SK-N-SH treated with all-trans-retinoic acid at 6 μM for 48 hours (cell line): ENCODE results near the gene CERS5.

Source experiments
- ARNTL ChIP-seq: fragments of 450-650 bp; formaldehyde crosslinking; IDR thresholded peaks from 2 replicates; pipeline ENCODE4 v1.5.0; 2020; ENCODE audit warnings: low read depth, mild to moderate bottlenecking, moderate library complexity, borderline replicate concordance
- CREB5 ChIP-seq: fragments of 250-450 bp; sonication (Bioruptor Pico); IDR thresholded peaks from 2 replicates; pipeline ENCODE4 v1.5.1; 2020; ENCODE audit warnings: low read depth, mild to moderate bottlenecking, moderate library complexity
- CSDC2 ChIP-seq: fragments of 250-450 bp; sonication (Bioruptor Pico); IDR thresholded peaks from 2 replicates; pipeline ENCODE4 v1.5.0; 2020; ENCODE audit warnings: mild to moderate bottlenecking, moderate library complexity
- CSRNP3 ChIP-seq: fragments of 250-450 bp; sonication (Bioruptor Pico); IDR thresholded peaks from 2 replicates; pipeline ENCODE4 v1.5.1; 2021; ENCODE audit warnings: mild to moderate bottlenecking, moderate library complexity
- ESRRG ChIP-seq: fragments of 250-450 bp; sonication (Bioruptor Pico); IDR thresholded peaks from 2 replicates; pipeline ENCODE4 v1.6.1; 2021; ENCODE audit warnings: mild to moderate bottlenecking
- GLIS3 ChIP-seq: fragments of 250-450 bp; sonication (Bioruptor Pico); IDR thresholded peaks from 2 replicates; pipeline ENCODE4 v1.5.0; 2020; ENCODE audit warnings: mild to moderate bottlenecking, moderate library complexity
- ISL1 ChIP-seq: fragments of 250-450 bp; sonication (Bioruptor Pico); IDR thresholded peaks from 2 replicates; pipeline ENCODE4 v2.1.2; 2022; ENCODE audit warnings: mild to moderate bottlenecking, moderate library complexity
- OSR1 ChIP-seq: fragments of 250-450 bp; sonication (Bioruptor Pico); IDR thresholded peaks from 2 replicates; pipeline ENCODE4 v1.8.0; 2022; ENCODE audit warnings: moderate library complexity, mild to moderate bottlenecking, inconsistent platforms
- PATZ1 ChIP-seq: fragments of 250-450 bp; sonication (Bioruptor Pico); IDR thresholded peaks from 2 replicates; pipeline ENCODE4 v1.8.0; 2020; ENCODE audit warnings: mild to moderate bottlenecking, moderate library complexity, borderline replicate concordance
- RARB ChIP-seq: fragments of 250-450 bp; sonication (Bioruptor Pico); IDR thresholded peaks from 2 replicates; pipeline ENCODE4 v1.8.0; 2021; ENCODE audit warnings: mild to moderate bottlenecking, moderate library complexity
- ZC3H10 ChIP-seq: fragments of 250-450 bp; sonication (Bioruptor Pico); IDR thresholded peaks from 2 replicates; pipeline ENCODE4 v1.5.1; 2021; ENCODE audit warnings: mild to moderate bottlenecking, moderate library complexity
- ZFP3 ChIP-seq: fragments of 250-450 bp; sonication (Bioruptor Pico); IDR thresholded peaks from 2 replicates; pipeline ENCODE4 v1.5.0; 2020; ENCODE audit warnings: mild to moderate bottlenecking, moderate library complexity
- ZNF8 ChIP-seq: fragments of 450-650 bp; formaldehyde crosslinking; IDR thresholded peaks from 2 replicates; pipeline ENCODE4 v1.5.0; 2020; ENCODE audit warnings: mild to moderate bottlenecking, moderate library complexity

GRCh38 chr12:50192908-50193307 lies 25.7 kb upstream of the CERS5 start:
- no peak for TF ChIP-seq OSR1
- TF ChIP-seq ZFP3 (CRISPR knock-in tag): no peak
- no peak for TF ChIP-seq PATZ1
- TF ChIP-seq ARNTL: no peak
- no peak for TF ChIP-seq RARB
- TF ChIP-seq ZC3H10 (CRISPR knock-in tag): no peak
- TF ChIP-seq CREB5: no peak
- TF ChIP-seq ISL1 (CRISPR knock-in tag): no peak
- no peak for TF ChIP-seq CSDC2
- TF ChIP-seq GLIS3 (CRISPR knock-in tag): no peak
- no peak for TF ChIP-seq ZNF8 (CRISPR knock-in tag)
- no peak for TF ChIP-seq CSRNP3 (CRISPR knock-in tag)
- TF ChIP-seq ESRRG: no peak
